ENCODE data around the gene TFCP2L1. TPM values are rescaled to one million over a fixed set of nuclear protein-coding genes. Genes with fewer than 3 reads are reported as not detected.

TFCP2L1 gene
- total RNA-seq, 1 experiment from 2014 or later, result 29.8 TPM

DNA sequence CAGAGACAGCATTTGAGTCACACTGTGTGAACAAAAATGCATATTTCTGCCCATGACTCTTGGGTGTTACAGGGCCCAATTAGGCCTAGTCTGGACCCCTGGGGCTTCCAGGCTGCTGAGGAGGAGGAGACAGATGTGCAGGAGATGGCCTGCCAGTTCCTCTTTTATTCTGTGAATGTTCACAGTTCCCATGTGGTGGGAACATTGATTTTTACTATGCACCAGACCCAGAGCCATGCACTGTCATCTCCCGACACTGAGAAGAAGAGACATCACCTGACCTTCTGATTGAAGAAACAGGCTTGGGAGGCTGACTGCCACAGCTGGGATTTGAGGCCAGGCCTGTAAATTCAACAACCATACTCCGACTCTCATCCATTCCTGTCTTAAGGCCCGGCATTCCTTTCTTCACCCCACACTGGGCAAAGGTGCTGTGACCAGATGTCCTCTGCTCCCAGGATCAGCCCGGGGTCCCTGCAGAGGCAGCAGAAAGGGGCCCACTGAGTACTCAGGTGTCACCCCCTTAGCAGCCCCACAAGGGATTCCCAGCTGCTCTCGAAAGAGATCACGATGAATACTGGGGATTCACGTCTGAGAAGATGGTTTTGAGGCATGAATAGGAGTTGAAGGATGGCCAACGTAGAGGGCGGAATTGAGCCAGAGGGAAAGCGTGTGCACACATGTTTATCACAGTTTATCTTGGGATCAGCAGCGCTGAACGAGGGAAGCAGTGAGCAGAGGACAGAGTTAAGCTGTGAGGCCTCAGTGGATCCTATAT is 3.6 kb upstream of the TFCP2L1 start:
- no peaks in the 10 kb centered on the region for H3K9me3 Mint-ChIP-seq (ENCODE audit: low read depth, unreplicated experiment)
- intact Hi-C loops (cut with micrococcal nuclease; ENCODE audit: unreplicated experiment), result loop anchor here (10.0 kb wide), 1 partner anchor 154 kb away; no protein-coding TSS in a partner anchor
- H3K4me1 Mint-ChIP-seq (ENCODE audit: low read depth, unreplicated experiment), result peaks cover 17% of the 10 kb centered on the region
- no peak overlapping the region for H3K4me3 Mint-ChIP-seq (ENCODE audit: low read depth, unreplicated experiment)
- H3K36me3 Mint-ChIP-seq (ENCODE audit: insufficient read depth, unreplicated experiment), result peaks cover 23% of the 10 kb centered on the region
- no TSS peak for BruUV-seq (replicated peaks)
- DNase-seq, result no peak
- no peak overlapping the region for H3K27ac Mint-ChIP-seq (ENCODE audit: unreplicated experiment)
- TF ChIP-seq, protein P1, sequence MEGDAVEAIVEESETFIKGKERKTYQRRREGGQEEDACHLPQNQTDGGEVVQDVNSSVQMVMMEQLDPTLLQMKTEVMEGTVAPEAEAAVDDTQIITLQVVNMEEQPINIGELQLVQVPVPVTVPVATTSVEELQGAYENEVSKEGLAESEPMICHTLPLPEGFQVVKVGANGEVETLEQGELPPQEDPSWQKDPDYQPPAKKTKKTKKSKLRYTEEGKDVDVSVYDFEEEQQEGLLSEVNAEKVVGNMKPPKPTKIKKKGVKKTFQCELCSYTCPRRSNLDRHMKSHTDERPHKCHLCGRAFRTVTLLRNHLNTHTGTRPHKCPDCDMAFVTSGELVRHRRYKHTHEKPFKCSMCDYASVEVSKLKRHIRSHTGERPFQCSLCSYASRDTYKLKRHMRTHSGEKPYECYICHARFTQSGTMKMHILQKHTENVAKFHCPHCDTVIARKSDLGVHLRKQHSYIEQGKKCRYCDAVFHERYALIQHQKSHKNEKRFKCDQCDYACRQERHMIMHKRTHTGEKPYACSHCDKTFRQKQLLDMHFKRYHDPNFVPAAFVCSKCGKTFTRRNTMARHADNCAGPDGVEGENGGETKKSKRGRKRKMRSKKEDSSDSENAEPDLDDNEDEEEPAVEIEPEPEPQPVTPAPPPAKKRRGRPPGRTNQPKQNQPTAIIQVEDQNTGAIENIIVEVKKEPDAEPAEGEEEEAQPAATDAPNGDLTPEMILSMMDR (IDR thresholded peaks at IDR 0.05; ENCODE audit: unreplicated experiment), result no peak
- CTCF ChIA-PET, result no interaction called here
- H3K27me3 Mint-ChIP-seq (ENCODE audit: unreplicated experiment), result no peaks in the 10 kb centered on the region

DNA sequence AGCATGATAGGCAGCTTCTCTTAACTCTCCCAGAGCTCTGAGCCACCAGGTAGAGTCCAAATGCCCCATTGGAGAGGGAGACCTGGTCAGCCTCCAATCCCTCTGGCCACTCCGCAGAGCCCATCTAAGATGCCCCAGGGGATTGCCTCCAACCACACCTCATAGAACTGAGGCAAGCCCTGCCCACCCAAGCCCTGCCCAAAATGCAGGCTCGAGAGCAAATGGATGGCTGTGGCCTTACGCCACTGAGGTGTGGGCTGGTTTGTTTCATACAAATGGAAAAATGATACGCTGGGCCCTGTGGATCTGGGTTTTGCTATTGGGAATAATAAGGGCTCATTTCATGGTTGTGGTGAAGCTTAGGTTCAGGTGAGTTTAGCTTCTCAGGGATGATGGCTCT is 3.0 kb upstream of the TFCP2L1 start:
- no TSS peak for BruUV-seq (replicated peaks)
- no peak for DNase-seq
- Mint-ChIP-seq H3K27ac (ENCODE audit: unreplicated experiment) (no peak overlapping the region), H3K4me1 (ENCODE audit: low read depth, unreplicated experiment) (peaks cover 17% of the 10 kb centered on the region), H3K36me3 (ENCODE audit: insufficient read depth, unreplicated experiment) (peaks cover 30% of the 10 kb centered on the region), H3K27me3 (ENCODE audit: unreplicated experiment) (no peaks in the 10 kb centered on the region), H3K9me3 (ENCODE audit: low read depth, unreplicated experiment) (no peaks in the 10 kb centered on the region), H3K4me3 (ENCODE audit: low read depth, unreplicated experiment) (no peak overlapping the region)
- CTCF ChIA-PET, result no interaction called here
- intact Hi-C loops (cut with micrococcal nuclease; ENCODE audit: unreplicated experiment), result loop anchor here (10.0 kb wide), 1 partner anchor 153 kb away; no protein-coding TSS in a partner anchor
- TF ChIP-seq, protein P1 (IDR thresholded peaks at IDR 0.05; ENCODE audit: unreplicated experiment), result no peak

DNA sequence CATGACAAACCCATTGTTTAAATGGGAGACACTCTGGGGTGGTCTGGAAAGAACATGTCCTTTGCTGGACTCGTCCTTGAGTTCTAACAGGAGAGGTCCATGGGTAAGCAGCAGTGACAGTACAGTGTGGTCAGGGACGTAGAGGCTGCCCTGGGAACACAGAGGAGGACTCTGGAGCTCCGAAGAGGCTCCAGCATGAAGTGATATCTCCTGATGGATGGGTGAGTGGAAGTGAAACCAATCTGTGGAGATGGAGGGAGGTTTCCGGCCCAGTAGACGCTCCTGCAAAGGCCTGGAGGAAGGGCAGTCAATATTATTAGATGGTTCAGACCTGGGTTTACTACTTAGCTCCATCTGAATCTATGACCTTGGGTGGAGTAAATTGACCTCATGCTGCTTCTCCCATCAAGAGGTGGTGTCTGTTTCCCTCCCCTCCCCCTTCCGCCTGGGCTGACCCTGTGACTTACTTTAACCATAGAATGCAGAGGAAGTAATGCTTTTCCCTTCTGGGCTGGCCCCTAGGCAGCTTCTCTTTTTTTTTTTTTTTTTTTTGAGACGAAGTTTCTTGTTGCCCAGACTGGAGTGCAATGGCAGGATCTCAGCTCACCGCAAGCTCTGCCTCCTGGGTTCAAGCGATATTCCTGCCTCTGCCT is 2.3 kb upstream of the TFCP2L1 start:
- TF ChIP-seq, protein P1 (IDR thresholded peaks at IDR 0.05; ENCODE audit: unreplicated experiment), result no peak
- no TSS peak for BruUV-seq (replicated peaks)
- intact Hi-C loops (cut with micrococcal nuclease; ENCODE audit: unreplicated experiment), result loop anchor here (10.0 kb wide), 1 partner anchor 152 kb away; no protein-coding TSS in a partner anchor
- H3K27me3 Mint-ChIP-seq (ENCODE audit: unreplicated experiment), result no peaks in the 10 kb centered on the region
- H3K4me3 Mint-ChIP-seq (ENCODE audit: low read depth, unreplicated experiment), result no peak overlapping the region
- DNase-seq, result no peak
- peaks cover 35% of the 10 kb centered on the region for H3K36me3 Mint-ChIP-seq (ENCODE audit: insufficient read depth, unreplicated experiment)
- CTCF ChIA-PET, result interaction anchor here (0.6 to 0.9 kb wide), 2 partner anchors 30 to 195 kb away, joined by 3 to 4 read pairs; no protein-coding TSS in a partner anchor
- no peak overlapping the region for H3K27ac Mint-ChIP-seq (ENCODE audit: unreplicated experiment)
- H3K9me3 Mint-ChIP-seq (ENCODE audit: low read depth, unreplicated experiment), result no peaks in the 10 kb centered on the region
- H3K4me1 Mint-ChIP-seq (ENCODE audit: low read depth, unreplicated experiment), result peaks cover 19% of the 10 kb centered on the region

DNA sequence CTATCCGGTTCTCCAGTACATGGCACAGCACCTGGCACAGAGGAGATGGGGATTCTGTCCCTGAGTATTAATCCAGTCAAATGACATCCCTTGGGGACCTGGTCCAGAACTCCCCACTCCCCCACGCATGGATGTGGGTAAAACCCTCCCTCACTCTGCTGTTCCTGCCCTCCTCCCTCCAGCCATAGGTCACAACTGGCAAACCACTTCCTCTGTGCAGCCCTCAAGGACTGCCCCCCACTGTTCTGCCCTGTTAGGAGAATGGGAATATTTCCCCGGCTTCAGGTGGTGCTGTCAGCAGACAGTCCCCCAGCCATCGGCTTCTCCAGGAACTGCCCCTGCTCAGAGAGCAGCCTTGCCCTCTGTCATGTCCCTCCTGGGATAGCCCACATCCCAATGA is 1.5 kb upstream of the TFCP2L1 start:
- Mint-ChIP-seq H3K36me3 (ENCODE audit: insufficient read depth, unreplicated experiment) (peaks cover 35% of the 10 kb centered on the region), H3K9me3 (ENCODE audit: low read depth, unreplicated experiment) (no peaks in the 10 kb centered on the region), H3K4me3 (ENCODE audit: low read depth, unreplicated experiment) (no peak overlapping the region), H3K27ac (ENCODE audit: unreplicated experiment) (no peak overlapping the region), H3K4me1 (ENCODE audit: low read depth, unreplicated experiment) (peaks cover 27% of the 10 kb centered on the region), H3K27me3 (ENCODE audit: unreplicated experiment) (no peaks in the 10 kb centered on the region)
- no peak for DNase-seq
- BruUV-seq (replicated peaks), result no TSS peak
- CTCF ChIA-PET, result interaction anchor here (0.9 kb wide), 1 partner anchor 195 kb away, joined by 3 read pairs; no protein-coding TSS in a partner anchor
- TF ChIP-seq, protein P1 (IDR thresholded peaks at IDR 0.05; ENCODE audit: unreplicated experiment), result no peak
- intact Hi-C loops (cut with micrococcal nuclease; ENCODE audit: unreplicated experiment), result loop anchor here (10.0 kb wide), 1 partner anchor 152 kb away; no protein-coding TSS in a partner anchor

Data from Calu3 (cell line).